Activated CD4-positive, alpha-beta T cell treated with anti-CD3 and anti-CD28 coated beads, Interleukin-2, Interleukin-4, amounts not matched to agents 100 ng/mL and 50 ng/mL, durations not matched to agents 16 hours and 8 hours (primary cell): ENCODE data around the gene TLNRD1.

Experiments used
- DNase-seq: peaks from one replicate; pipeline ENCODE4 v3.0.0-alpha.2; 2020; ENCODE audit warnings: low spot score

Gene TLNRD1

DNA sequence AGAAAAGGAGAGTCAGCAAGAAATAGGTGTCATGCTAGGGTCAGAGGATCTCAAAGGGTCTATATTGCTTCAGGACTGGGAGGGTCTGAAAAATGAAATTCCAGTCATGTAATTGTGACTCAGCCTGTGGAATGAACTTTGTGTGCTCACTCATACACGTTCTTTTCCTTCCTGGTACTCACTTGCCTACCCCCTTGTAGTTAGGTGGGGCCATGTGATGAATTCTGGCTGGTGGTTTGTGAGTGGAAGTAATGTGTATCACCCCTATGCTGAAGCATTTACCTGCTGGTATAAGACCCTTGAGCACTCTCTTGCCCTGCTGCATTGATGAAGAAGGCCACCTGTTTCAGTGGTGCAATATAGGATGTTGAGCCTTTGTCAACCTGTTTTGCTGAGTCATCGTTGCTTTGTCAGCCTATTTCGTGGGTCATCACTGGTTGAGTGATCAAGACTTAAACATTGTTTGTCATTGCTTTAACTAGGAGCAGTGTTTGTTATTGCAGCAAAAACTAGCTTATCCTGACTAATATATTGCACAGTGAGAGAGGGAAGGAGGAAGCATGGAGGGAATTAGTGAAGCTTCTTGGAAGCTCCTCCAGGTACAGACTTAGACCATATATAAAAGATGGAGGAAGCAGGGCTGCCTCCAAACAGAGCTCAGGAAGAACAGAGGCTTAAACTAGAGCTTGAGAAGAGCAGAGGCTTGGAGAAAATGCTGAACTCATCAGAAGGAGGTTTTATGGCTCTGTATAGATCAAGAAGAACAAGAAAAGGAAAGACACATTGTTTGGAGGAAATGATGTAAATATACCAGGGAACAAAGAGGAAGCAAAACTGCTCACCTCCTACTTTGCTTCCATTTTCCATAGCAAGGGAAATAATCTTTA is 28.9 kb downstream of the TLNRD1 start:
- no peak for DNase-seq

DNA sequence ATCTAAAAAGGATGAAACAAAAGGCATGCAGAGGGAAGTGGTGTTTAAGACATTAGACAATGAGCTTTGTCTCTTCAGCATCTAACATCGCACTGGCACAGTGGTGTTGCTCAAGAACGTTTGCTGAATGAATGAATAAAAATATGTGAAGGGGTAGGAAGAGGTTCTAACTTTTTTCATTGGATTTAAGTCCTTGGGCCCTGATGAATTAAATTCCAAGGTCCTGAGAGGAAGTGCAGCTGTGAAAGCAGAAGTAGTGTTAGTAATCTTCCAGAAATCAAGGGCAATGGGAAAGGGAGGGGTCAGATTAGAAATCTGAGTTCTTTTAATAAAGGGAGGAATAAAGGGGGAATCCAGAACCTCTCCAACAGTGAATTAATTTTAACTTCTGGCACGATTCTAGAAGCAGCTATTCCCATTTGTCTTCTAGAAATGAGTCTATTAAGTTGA is 29.6 kb downstream of the TLNRD1 start:
- DNase-seq = no peak

DNA sequence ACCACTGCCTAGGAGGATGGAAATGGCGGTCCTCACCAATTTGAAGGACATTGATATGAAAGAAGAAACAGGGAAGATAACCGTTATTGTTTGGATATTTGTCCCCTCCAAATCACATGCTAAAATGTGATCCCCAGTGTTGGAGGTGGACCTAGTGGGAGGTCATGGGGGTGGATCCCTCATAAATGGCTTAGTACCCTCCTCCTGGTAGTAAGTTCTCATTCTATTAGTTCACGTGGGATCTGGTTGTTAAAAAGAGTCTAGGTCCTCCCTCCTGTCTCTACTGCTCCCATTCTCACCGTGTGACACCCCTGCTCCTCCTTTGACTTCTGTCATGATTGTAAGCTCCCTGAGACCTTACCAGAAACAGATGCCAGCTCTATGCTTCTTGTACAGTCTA is 30.5 kb downstream of the TLNRD1 start:
- DNase-seq = no peak

DNA sequence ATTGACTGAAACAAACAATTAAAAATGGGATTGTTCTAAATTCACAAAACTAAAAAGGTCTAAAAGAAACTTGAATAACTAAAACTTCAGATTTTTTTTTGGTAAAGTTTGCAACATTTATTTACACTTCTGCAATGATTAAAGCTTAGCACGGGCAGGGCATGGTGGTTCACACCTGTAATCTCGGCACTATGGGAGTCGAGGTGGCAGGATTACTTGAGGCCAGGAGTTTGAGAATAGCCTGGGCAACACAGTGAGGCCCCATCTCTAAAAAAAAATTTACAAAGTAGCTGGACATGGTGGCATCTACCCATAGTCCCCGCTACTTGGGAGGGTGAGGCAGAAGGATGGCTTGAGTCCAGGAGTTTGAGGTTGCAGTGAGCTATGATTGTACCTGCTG is 31.6 kb downstream of the TLNRD1 start:
- DNase-seq = no peak

DNA sequence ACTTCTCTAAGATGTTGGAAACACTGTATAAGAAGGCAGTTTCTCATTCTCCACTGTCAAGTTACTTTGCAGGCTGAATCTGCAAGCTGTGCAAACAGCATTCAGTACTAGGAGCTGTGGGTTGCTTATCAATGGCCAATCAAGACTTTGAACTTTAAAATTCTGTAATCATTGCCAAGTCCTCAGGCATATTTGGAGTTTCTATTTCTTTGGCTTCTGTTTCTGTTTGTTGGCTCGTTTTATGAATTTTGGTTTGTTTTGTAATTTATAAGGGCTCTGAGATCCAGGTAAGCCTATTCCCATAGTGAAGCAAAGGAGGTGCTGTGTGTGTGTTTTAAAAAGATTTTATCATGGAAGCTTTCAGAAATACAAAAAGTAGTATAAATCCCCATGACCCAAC is 32.1 kb downstream of the TLNRD1 start:
- no peak for DNase-seq

DNA sequence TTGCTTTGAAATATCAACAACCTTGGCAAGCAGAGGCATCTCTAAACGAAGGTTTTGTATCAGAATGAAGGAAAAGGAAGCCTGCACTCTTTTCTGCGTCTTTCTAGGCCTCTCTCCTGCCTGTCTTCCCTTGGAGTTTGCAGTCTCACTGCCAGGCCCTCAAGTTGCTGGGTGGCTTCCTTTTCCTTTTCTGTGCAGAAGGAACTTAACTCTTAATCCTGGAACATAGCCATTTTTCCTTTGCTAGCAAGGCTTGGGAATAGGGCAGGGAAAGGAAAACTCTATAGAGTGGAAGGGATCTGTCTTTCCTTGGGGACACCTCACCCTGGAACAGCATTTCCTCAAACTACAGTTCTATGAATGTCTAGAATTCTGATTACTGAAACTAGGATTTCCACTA is 32.8 kb downstream of the TLNRD1 start:
- DNase-seq = no peak

DNA sequence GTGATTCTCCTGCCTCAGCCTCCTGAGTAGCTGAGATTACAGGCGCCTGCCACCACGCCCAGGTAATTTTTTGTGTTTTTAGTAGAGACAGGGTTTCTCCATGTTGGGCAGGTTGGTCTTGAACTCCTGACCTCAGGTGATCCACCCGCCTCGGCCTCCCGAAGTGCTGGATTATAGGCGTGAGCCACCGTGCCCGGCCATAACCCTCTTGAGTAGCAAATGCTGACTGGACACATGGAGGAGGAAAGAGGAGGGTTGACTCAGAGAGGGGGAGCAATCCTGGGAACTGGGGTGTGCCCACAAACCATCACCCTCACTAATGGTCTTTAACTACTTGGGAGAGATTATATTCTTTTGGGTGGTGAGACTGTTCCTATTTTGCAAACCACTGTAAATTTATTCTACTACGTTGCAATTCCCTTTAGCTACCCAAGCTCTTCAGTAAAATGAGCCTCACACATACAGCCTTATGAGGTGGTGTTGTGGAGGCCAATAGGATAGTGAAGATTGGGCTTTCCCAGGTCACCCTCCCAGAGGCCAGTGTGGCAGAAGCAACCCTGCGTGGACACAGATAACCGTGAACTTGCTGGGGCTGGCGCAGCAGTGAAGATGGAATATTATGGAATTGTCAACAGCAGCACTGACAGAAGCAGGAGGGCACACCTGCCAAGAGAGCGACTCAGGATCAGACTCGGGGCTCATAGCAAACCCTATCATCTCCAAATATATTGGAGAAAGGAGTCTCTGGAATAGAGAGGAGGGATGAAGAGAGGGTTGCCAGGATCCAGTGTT is 37.4 kb downstream of the TLNRD1 start:
- no peak for DNase-seq

DNA sequence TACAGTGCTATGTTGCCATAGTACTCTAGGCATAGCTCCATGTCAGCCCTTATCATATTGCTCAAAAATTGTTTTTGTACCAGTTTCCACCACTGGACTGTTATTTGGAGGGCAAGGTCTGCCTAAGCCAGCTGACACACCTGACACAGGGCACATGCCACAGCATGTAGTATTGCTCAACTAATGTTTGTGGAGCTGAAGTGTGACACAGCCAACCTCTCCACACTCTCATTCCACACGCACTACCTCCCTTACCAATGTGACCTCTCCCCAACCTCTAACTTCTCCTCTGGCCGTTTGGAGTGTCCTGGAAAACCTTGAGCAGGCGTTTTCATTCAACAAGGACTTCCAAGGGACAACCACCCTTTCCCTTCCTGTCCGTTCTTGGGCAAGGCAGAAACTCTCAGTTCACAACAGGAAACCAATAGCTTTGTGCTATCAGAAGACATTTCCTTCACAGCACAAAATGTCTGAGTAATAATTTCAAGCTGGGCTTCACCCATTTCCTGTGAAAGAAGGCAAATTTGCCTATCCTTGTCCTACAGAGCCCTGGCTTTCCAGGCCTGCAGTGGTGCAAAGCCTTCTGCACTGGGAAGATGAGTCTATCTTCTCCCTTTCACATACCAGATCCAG is 38.4 kb downstream of the TLNRD1 start:
- no peak for DNase-seq

DNA sequence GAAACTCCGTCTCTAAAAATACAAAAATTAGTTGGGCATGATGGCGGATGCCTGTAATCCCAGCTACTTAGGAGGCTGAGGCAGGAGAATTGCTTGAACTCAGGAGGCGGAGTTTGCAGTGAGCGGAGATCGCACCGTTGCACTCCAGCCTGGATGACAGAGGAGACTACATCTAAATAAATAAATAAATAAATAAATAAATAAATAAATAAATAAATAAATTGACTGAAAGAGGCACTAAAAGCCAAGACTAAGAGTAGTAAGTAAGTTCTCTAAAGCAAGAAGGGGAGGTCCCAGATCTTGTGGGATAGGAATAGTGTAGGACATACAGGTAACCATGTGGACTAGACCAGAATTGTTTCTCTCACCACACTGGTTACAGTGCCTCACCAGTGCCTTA is 40.0 kb downstream of the TLNRD1 start:
- no peak for DNase-seq

DNA sequence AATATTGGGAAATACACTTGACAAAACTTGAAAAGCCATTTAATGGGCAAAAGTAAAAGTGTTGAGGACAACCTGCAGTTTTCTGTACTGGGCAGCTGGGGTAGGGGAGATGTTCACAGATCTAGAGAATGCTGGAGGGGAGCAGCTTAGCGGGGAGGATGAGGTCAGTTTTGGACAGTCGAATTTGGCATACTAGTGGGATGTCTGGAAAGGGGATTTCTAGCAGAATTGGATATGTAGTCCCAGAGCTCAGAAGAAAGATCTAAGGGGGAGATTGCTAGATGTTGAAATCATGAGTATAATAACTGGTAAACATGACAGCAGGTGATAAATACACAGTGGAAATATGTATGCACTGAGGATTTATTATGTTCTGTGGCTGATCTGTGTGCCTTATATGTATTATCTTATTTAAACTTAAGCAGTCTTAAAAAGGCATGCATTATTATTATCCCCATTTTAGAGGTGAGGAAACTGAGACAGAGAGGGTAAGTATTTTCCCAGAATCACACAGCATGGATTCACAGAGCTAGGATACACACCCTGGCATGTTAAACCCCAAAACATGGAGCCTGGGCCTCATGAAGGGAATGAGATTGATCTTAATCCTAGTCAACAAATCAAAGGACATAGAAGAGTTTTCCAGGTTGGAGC is 42.7 kb downstream of the TLNRD1 start:
- no peak for DNase-seq

DNA sequence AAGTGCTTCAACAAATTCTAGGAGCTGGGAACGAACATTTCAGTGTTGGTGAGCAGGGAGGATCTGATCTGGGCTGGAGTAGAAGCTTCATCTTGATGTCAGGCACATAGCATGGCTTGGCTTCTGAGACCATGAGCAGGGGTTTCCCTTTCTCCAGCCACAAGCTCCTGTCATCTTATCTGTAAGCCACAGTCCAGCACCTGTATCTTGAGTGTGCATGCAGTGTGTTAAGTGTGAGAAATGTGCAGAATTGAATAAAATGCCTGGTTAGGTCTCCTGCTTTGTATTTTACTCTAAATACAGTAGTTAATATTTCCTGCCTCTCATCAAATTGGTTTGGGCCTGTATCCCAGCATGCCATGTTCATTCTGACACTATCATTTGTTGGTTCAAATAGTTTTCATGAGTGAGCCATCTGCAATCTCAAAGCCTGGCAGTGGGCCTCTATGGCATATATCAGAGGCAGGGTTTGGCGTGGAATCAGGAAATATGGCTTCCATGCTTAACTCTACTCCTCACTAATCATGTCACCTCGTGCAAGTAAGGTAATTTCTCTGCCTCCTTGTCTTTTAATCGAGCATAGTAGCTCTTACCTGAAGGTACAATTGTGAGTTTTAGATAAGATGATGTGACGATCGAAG is 43.3 kb downstream of the TLNRD1 start:
- no peak for DNase-seq

DNA sequence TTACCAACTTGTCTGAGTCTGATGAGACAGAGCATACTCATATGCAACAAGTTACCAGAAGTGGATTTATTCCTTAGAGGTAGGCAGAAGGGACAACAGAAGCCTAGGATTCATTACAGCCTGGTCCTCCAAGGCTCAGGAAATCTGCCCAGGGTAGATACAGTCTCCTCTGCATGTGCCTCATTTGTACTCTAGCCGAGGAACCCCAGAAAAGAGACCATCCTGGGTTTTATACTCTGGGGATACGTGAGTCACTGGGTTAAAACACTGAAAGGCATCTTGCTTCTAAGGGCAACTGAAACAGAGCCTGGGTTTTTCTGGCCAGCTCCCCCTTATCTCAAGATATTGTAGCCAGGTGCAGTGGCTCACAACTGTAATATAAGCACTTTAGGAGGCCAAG is 45.6 kb downstream of the TLNRD1 start:
- DNase-seq = no peak

DNA sequence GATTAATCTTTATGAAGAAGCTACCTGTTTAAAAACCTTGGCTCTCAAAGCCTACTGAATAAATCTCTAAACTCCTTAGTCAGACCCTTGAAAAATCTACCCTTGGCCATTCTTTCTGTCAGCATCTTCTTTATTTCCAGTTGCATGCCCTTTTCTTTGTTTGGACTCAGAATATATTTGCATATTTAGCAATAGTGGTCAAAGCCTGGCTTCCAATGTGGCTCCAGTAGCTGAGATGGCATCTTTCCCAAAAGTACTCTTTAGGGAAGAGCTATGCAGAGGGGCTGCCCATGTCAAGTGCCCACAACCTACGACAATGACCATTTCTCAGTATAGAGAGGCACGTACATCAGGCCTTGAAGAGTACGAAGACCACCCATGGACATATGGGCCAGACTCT is 47.2 kb downstream of the TLNRD1 start:
- DNase-seq = no peak

DNA sequence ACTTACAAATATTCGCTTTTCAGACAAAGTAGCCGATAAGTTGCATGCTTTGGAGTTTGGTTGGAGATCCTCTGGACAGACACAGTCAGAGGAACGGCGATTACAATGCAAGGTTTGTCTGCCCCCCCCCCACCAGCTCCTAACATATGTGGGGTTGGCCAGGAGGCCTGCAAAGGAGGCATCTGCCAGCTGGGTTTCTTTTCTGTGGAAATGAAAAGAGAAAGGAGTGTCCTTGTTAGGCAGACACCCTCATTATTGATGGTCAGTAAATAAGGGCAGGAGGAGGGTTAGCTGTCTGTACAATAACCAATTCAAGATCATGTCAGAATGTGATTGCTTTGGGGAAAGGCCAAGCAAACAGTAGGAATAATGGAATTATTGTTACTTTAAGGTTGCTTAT is 49.1 kb downstream of the TLNRD1 start:
- no peak for DNase-seq

DNA sequence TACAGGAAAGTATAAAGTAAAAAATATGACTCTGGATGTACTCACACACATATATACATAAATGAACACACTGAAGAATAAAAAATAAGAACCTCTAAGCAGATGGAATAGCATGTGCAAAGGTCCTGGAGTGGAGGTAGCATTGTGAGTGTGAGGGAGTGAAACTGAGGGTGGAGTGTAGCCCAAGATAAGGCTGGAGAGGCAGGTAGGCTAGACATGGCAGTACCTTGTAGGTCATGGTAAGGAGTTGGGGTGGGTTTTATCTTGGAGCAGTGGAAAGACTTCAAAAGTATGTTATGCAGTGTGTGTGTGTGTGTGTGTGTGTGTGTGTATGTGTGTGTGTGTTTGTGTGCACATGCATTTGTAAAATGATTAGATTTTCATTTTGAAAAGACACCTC is 49.5 kb downstream of the TLNRD1 start:
- DNase-seq = no peak

DNA sequence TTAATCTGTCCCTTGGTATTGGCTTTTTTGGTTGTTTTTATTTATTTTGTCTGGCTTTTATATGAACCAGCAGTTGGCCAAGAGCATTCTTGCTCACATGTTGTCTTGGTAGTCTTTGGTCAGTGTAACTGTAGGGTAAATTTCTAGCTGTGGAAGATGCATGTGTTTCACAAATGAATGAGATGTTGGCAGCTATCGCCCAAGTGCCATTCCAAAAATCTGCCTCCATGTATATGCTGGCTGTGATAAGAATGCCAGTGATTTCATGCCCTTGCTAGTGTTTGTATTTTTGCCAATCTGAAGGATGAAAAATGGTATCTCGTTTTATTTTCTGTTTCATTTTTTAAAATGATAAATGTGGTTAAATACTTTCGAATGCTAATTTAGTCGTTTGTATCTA is 50.1 kb downstream of the TLNRD1 start:
- DNase-seq = no peak

DNA sequence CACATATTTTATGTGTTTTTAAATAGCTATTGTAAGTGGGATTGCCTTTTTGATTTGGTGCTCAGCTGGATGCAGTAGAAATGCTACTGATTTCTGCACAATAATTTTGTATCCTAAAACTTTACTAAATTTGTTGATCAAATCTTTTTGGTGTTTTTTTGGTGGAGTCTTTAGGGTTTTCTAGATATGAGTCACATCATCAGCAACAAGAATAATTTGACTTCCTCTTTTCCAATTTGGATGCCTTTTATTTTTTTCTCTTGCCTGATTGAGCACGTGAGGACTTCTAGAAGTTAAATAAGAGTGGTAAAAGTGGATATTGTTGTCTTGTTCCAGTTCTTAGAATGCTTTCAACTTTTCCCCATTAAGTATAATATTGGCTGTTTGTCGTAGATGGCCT is 51.3 kb downstream of the TLNRD1 start:
- no peak for DNase-seq

DNA sequence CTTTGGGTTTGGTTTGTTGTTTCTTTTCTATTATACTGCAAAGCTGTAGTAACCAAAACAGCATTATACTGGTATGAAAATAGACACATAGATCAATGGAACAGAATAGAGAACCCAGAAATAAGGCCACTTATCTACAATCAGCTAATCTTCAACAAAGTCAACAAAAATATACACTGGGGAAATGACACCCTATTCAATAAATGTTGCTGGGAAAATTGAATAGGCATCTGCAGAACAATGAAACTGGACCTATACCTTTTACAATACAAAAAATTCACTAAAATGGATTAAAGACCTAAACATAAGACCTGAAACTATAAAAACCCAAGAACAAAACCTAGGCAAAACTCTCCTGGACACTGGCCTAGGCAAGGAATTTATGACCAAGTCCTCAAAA is 52.9 kb downstream of the TLNRD1 start:
- DNase-seq = no peak

DNA sequence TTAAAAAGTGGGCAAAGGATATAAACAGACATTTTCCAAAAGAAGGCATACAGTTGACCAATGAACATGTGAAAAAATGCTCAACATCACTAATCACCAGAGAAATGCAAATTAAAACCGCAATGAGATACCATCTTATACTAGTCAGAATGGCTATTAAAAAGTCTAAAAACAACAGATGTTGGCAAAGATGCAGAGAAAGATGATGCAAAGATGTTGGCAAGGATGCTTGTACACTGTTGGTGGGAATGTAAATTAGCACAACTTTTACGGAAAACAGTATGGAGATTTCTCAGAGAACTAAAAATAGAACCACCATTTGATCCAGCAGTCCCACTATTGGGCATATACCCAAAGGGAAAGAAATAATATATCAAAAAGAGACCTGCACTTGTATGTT is 53.5 kb downstream of the TLNRD1 start:
- no peak for DNase-seq
